Nephron (organoid): ENCODE measurements around the gene PRKCA.

Experiments
- H3K27ac Mint-ChIP-seq, 3 experiments: 2 replicates each; pipeline ENCODE4 v1.8.0; 2020; ENCODE audit warnings: mixed read lengths in 3 of 3, mild to moderate bottlenecking in 2 of 3, moderate library complexity in 1 of 3
- H3K27me3 Mint-ChIP-seq: 2 replicates; pipeline ENCODE4 v1.8.0; 2021; ENCODE audit warnings: low read depth, mild to moderate bottlenecking, moderate library complexity, mixed read lengths
- H3K36me3 Mint-ChIP-seq: 2 replicates; pipeline ENCODE4 v1.8.0; 2020; ENCODE audit warnings: low read depth, mixed read lengths
- H3K4me1 Mint-ChIP-seq: 2 replicates; pipeline ENCODE4 v1.8.0; 2020; ENCODE audit warnings: mixed read lengths
- H3K4me3 Mint-ChIP-seq, 3 experiments: 2 replicates each; pipeline ENCODE4 v1.8.0; 2020; ENCODE audit warnings: mild to moderate bottlenecking in 3 of 3, mixed read lengths in 3 of 3, moderate library complexity in 2 of 3
- H3K9me3 Mint-ChIP-seq: 2 replicates; pipeline ENCODE4 v1.8.0; 2020; ENCODE audit warnings: mixed read lengths
- CTCF ChIP-seq, 3 experiments: fragments of 200-600 bp; sonication (generic); IDR thresholded peaks; one replicate each; pipeline ENCODE4 v1.5.0; 2021; ENCODE audit warnings: antibody characterized with exemption in 3 of 3; ENCODE audit not compliant: unreplicated experiment in 3 of 3

PRKCA gene

GRCh38 chr17:66782851-66783250 is 480.4 kb downstream of the PRKCA start:
- no peaks in the 10 kb centered on the region for H3K27me3 Mint-ChIP-seq
- peaks cover 11% of the 10 kb centered on the region for H3K36me3 Mint-ChIP-seq
- H3K4me3 Mint-ChIP-seq, result no peak overlapping the region
- TF ChIP-seq CTCF (IDR thresholded peaks at IDR 0.05; ENCODE audit: unreplicated experiment in 3 of 3), result no peak
- no peak overlapping the region for H3K27ac Mint-ChIP-seq
- H3K4me1 Mint-ChIP-seq, result peaks cover 3% of the 10 kb centered on the region
- no peaks in the 10 kb centered on the region for H3K9me3 Mint-ChIP-seq

GRCh38 chr17:66783656-66784381 is 481.4 kb downstream of the PRKCA start:
- Mint-ChIP-seq H3K36me3 (peaks cover 11% of the 10 kb centered on the region), H3K9me3 (no peaks in the 10 kb centered on the region), H3K4me1 (no peaks in the 10 kb centered on the region), H3K4me3 (no peak overlapping the region), H3K27me3 (no peaks in the 10 kb centered on the region), H3K27ac (no peak overlapping the region)
- no peak for TF ChIP-seq CTCF (IDR thresholded peaks at IDR 0.05; ENCODE audit: unreplicated experiment in 3 of 3)

GRCh38 chr17:66784621-66785364 is 482.4 kb downstream of the PRKCA start:
- Mint-ChIP-seq H3K27me3 (no peaks in the 10 kb centered on the region), H3K4me1 (no peaks in the 10 kb centered on the region), H3K36me3 (peaks cover 11% of the 10 kb centered on the region), H3K27ac (no peak overlapping the region), H3K4me3 (no peak overlapping the region), H3K9me3 (no peaks in the 10 kb centered on the region)
- TF ChIP-seq CTCF (IDR thresholded peaks at IDR 0.05; ENCODE audit: unreplicated experiment in 3 of 3), result no peak

- H3K36me3 Mint-ChIP-seq, result peaks cover 12% of the 10 kb centered on the region
- no peaks in the 10 kb centered on the region for H3K9me3 Mint-ChIP-seq
- no peak overlapping the region for H3K27ac Mint-ChIP-seq
- TF ChIP-seq CTCF (IDR thresholded peaks at IDR 0.05; ENCODE audit: unreplicated experiment in 3 of 3), result no peak
- peaks cover 5% of the 10 kb centered on the region for H3K4me1 Mint-ChIP-seq
- no peak overlapping the region for H3K4me3 Mint-ChIP-seq
- H3K27me3 Mint-ChIP-seq, result no peaks in the 10 kb centered on the region
Measured at GRCh38 chr17:66786107-66786506, 483.7 kb downstream of the PRKCA start.

GRCh38 chr17:66787914-66788313 is 485.5 kb downstream of the PRKCA start:
- Mint-ChIP-seq H3K27me3 (no peaks in the 10 kb centered on the region), H3K4me1 (peaks cover 5% of the 10 kb centered on the region), H3K27ac (no peak overlapping the region), H3K4me3 (no peak overlapping the region), H3K36me3 (peaks cover 21% of the 10 kb centered on the region), H3K9me3 (no peaks in the 10 kb centered on the region)
- no peak for TF ChIP-seq CTCF (IDR thresholded peaks at IDR 0.05; ENCODE audit: unreplicated experiment in 3 of 3)
